DMS53 treated with DMSO at 0.1 percent for 48 hours (cell line): ENCODE results near the gene ARTN.

Experiments
- DNase-seq: peaks from one replicate; lab custom pipeline; 2025; ENCODE audit not compliant: unreplicated experiment; lab: John Stamatoyannopoulos, UW

The ARTN gene, protein sequence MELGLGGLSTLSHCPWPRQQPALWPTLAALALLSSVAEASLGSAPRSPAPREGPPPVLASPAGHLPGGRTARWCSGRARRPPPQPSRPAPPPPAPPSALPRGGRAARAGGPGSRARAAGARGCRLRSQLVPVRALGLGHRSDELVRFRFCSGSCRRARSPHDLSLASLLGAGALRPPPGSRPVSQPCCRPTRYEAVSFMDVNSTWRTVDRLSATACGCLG

DNA sequence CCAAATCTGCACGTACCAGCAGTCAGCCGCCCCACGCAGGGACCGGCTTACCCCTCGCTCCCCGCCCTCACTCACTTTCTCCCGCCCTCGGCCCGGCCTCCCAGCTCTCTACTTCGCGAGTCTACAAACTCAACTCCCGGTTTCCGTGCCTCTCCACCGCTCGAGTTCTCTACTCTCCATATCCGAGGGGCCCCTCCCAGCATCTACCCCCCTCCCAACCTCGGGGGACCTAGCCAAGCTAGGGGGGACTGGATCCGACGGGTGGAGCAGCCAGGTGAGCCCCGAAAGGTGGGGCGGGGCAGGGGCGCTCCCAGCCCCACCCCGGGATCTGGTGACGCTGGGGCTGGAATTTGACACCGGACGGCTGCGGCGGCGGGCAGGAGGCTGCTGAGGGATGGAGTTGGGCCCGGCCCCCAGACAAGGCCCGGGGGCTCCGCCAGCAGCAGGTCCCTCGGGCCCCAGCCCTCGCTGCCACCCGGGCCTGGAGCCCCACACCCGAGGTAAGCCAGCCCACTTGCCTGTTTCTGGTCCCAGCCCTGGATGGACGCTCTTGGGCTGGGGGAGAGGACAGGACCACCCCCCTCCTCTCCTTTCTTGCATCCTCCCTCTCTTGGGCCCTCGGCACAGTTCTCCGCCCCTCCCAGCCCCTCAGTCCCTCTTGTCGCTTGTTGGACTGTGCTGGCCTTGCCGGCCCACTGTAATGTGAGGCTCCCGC lies at the start of gene ARTN:
Gene ARTN, plus strand, starts transcription at position 416 of the 715 bp plus-strand sequence. CDS start 1,856 bp downstream, outside the sequence.
- no peak for DNase-seq

DNA sequence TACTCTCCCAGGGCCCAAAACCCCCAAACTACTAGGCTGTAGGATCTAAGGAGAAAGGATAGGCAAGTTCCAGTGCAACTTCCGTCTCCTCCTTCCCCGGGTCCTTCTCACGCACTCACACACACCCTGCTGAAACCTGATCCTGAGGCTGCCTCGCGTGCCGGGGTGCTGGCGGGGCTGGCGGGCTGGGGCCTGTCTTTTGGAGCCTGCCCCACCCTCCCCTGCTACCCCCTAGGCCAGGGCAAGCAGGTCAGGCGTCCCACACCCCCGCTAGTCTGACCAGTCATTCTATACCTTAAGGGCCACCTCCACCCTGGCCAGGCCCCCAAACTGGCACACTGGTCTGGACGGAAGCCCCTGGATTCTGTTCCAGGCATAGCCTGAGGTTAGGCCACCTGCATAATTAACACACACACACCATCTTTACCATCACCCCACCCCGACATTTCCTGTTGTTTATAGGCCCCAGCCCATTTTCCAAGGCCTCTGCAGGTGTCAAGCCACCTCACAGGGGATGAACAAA lies 48.3 kb upstream of the ARTN start:
- no peak for DNase-seq

DNA sequence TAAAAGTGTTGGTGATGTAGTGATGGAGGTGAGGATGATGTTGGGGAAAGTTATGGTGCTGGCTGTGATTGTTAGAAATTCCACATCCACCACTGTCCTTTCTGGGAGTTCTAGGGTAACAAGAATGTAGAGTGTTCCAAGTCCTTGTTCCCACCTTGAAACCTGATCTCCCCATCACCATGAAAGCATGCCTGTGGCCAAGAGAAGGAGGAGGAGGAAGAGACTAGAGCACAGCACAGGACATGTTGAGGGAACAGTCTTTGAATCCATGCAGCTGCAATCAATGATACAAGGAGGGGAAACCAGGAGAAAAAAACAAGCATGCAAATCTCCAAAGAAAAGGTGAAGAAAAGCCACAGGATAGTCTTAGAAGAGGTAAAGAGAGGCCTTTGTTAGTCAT lies 45.9 kb upstream of the ARTN start:
- DNase-seq, result no peak

- no peak for DNase-seq
These were observed 42.8 kb upstream of the ARTN start for GRCh38 chr1:43890815-43891214.

DNA sequence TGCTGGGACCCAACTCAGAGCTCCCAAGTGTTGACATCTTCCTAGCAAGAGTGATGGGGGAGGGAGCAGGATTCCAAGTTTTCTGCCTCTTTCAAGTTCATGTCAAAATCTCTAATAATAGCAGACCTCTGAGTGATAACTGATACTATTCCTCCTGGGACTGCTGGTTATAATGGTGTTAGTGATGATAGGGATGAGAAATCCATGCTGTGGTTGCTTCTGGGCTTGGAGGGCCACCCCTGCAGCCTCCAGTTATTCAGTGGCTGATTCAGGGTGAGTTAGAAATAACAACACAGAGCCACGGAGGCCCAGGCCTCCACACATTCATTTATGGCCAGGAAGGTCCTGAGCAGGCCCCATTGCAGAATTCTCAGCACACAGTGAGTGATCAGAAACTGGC lies 40.6 kb upstream of the ARTN start:
- no peak for DNase-seq

DNA sequence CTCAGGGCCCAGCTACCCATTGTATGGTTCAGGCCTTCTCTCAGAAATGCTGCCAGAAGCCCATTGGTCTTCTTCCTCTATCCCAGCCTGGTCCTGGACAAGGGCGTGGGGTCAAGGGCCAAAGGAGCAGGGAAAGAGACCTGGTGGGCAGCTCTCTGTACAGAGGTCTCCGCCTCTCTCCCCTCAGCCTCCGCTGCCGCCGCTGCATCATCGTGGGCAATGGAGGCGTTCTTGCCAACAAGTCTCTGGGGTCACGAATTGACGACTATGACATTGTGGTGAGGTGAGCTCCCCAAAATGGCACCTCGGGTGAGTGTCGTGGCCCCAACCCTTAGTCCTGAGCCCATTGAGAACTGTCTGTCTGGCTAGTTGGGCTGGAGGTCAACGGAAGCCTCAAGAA lies 34.6 kb upstream of the ARTN start:
- DNase-seq, result no peak

GRCh38 chr1:43900386-43900785 lies 33.2 kb upstream of the ARTN start:
- no peak for DNase-seq

- no peak for DNase-seq
These were observed 32.2 kb upstream of the ARTN start for GRCh38 chr1:43901196-43901961.

DNA sequence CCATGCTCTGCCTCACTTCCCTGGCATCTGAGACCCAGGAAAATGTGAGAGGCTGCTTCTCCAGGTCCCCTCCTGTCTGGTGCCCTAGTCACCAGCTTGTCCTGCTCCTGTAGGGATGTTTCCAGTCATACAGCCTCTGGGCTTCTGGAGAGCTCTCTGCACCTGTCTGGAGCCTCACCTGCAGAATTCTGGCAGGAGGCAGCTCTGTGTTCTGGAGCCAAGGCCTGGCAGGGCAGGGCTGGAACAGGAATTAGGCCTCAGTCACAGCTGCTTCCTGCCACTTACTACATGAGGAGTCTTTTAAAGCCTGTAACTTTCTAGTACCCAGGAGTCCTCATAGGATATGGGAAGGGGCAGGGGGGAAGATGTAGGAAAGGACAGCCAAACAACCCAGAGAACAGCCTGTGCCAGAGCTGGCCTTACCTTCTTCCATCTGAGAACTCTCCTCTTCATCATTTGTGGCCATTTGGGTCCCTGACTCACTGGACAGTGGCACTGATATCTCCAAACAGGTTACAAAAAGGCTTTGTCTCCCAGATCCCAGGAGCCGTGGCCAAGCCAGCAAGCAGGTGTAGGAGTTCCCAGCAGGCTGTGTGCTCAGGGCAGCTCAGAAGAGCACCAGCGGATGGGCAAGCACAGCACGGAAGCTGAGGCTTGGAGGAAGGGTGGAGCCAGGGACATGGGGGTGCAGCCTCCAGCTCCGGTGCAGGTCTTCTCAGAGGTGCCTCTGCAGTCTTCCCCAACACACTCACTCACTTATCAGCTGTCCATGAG lies 31.4 kb upstream of the ARTN start:
- no peak for DNase-seq

DNA sequence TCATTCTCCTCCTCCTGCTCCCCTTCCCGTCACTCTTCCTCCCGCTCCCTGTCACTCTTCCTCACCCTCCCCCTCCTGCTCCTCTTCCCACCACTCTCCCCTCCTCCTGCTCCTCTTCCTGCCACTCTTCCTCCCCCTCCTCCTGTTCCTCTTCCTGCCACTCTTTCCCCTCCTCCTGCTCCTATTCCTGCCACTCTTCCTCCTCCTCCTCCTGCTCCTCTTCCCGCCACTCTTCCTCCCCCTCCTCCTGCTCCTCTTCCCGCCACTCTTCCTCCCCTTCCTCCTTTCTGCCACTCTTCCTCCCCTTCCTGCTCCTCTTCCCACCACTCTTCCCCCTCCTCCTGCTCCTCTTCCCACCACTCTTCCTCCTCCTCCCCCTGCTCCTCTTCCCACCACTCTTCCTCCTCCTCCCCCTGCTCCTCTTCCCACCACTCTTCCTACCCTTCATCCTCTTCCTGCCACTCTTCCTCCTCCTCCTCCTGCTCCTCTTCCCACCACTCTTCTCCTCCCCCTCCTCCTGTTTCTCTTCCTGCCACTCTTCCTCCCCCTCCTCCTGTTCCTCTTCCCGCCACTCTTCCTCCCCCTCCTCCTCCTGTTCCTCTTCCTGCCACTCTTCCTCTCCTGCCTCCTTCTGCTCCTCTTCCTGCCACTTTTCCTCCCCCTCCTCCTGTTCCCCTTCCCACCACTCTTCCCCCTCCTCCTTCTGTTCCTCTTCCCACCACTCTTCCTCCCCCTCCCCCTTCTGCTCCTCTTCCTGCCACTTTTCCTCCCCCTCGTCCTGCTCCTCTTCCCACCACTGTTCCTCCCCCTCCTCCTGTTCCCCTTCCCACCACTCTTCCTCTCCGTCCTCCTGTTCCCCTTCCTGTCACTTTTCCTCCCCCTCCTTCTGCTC lies 28.7 kb upstream of the ARTN start:
- DNase-seq, result no peak

DNA sequence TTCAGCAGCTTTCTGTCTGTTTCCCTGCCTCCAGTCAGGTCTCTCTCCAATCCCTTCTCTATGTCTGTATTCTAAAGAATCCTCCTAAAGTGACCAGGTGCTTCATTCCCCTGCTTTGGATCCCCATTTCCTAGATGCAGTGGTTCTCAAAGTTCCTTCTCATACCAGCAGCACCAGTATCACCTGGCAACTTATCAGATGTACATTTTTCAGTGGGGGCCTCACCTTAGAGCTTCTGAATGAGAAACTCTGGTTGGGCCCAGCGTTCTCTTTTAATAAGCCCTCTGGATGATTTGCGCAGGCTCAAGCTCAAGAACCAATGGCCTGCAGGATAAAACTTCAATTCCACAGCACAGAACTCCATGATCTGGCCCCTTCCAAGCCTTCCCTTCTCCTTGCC lies 25.4 kb upstream of the ARTN start:
- no peak for DNase-seq

DNA sequence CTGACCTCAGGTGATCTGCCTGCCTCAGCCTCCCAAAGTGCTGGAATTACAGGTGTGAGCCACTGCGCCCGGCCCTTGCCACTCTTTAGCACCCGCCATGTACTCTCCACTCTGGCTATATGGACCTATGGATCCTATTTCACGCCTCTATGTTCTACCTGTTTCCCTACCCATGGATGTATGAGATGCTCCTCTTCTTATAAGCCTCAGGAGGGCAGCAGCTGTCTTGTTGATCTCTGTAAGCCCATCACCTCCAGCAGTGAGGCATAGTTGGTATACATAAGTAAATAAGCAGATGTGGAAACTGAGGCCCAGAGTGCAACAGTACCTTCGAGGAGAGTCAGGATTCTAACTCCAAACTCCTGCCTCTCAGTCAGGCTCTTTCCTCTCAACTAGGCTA lies 24.7 kb upstream of the ARTN start:
- DNase-seq, result no peak

GRCh38 chr1:43910343-43910742 lies 23.3 kb upstream of the ARTN start:
- no peak for DNase-seq

DNA sequence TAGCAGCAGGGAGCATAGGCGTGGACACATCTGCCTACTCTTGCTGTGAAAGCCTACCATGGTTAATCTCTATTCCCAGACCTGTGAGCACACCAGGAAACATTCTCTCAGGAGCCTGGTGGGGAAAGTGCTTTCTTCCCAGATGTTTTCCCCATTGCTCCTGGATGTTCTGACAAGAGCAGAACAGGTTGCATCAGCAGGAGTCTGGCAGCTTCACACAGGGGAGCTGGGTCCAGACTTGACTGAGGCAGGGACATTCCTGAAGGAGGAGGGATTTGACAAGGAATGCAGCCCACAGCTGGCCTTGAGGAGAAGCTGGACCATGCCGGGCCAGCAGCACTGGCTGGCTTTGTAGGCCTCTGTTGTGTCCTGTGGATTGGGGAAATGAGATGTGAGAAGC lies 21.0 kb upstream of the ARTN start:
- DNase-seq, result no peak

- DNase-seq, result no peak
These were observed 20.5 kb upstream of the ARTN start for GRCh38 chr1:43913051-43913501.

DNA sequence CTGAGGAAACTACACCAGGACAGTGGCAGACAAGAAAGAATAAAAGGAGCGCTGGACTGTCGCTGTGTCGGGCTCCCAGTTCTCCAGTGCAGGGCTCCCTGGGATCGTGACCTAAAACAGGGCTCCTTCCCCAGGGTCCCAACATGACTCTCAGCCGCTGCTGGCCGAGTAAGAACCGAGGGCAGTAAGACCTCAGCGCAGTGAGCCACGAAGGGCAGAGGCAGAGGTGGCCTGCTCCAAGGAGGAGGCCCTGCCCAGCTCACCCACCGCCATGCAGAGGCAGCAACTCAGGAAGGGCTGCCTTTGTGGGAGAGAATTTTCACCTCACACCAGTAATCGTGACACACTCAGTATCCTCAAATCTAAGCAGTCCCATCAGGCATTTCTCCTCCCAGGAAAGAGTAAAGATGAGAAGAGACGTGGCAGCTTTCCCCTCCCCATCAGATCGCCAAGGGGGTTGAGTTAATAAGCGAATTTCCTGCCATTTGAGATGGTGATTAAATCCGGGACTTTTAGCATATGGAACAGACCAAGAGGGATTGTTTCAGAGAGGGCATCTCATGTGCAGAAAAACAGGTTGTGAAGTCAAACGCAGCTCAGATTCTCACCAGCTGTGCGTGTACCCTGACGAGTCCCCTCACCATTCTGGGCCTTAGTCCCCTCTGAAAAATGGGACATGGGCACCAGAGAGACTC lies 19.8 kb upstream of the ARTN start:
- DNase-seq, result no peak

- DNase-seq, result no peak
These were observed 18.8 kb upstream of the ARTN start for GRCh38 chr1:43914576-43915525.

DNA sequence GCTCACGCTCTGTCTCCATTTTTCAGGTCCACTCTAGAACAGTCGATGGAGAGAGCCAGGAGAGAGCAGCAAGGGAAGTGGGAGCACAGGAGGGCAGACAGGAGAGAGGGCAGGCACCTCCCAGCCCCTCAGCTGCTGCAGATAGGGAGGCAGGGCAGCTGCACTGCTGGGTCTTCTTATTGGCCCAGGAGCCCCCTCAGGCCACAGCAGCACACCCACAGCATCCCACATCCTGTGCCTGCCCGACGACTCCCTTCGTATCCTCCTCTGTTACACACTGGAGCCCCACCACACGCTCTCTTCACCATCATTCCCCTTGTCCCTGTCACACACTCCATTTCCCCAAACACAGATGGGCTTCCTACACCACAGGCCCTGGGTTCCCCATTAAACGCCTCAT lies 13.7 kb upstream of the ARTN start:
- no peak for DNase-seq
